Endothelial cell of umbilical vein (primary cell): ENCODE results near the gene GRAMD2B. TPM values are rescaled to one million over a fixed set of nuclear protein-coding genes. Genes with fewer than 3 reads are reported as not detected.

ENCODE experiments used
- BruUV-seq: library from RNA; stranded (reverse); fragments of 400-500 nt; replicated peaks from 2 replicates; lab custom pipeline; 2021; lab: Mats Ljungman, UMichigan
- CTCF ChIA-PET: fragments of 300-600, 350-600 bp; sonication (Branson Sonifier 250); formaldehyde crosslinking; loops from one replicate; lab custom pipeline; 2021; ENCODE audit warnings: antibody characterized with exemption, inconsistent platforms; lab: Charles Lee
- POLR2A ChIA-PET: fragments of 300-600, 350-600 bp; sonication (Branson Sonifier 250); formaldehyde crosslinking; loops from one replicate; lab custom pipeline; 2021; ENCODE audit warnings: antibody characterized with exemption, inconsistent platforms; lab: Charles Lee
- DNase-seq: peaks from one replicate; pipeline ENCODE4 v3.0.0-alpha.2; 2011; ENCODE audit warnings: low read depth, low spot score
- FAIRE-seq: peaks from 2 replicates; lab custom pipeline; 2011; peaks lifted over from hg19 to GRCh38; lab: Jason Lieb, UNC
- H2AFZ ChIP-seq: 2 replicates; pipeline ENCODE4 v1.6.0; 2012; ENCODE audit warnings: low read depth, low read length, control low read depth, inconsistent platforms
- H3K27ac ChIP-seq: 2 replicates; pipeline ENCODE4 v1.5.1; 2011; ENCODE audit warnings: low read depth, mild to moderate bottlenecking, control low read depth, low read length, moderate library complexity; ENCODE audit not compliant: insufficient read depth
- H3K27me3 ChIP-seq, 2 experiments: 2 replicates each; pipeline versions ENCODE4 v1.6.0 to v1.6.1; 2011; ENCODE audit warnings: low read length in 2 of 2, mixed read lengths in 1 of 2; ENCODE audit not compliant: control insufficient read depth in 2 of 2, insufficient read depth in 2 of 2
- H3K36me3 ChIP-seq, 2 experiments: 2 replicates in 1 of 2; 3 replicates in 1 of 2; pipeline ENCODE4 v1.5.1; 2011; ENCODE audit warnings: low read length in 2 of 2, mild to moderate bottlenecking in 1 of 2, moderate library complexity in 1 of 2; ENCODE audit not compliant: control insufficient read depth in 2 of 2, insufficient read depth in 2 of 2; ENCODE audit errors: extremely low read depth in 1 of 2
- H3K4me1 ChIP-seq: 3 replicates; pipeline ENCODE4 v1.5.1; 2011; ENCODE audit warnings: mild to moderate bottlenecking, low read length; ENCODE audit not compliant: control insufficient read depth, insufficient read depth; ENCODE audit errors: extremely low read depth
- H3K4me2 ChIP-seq: 2 replicates; pipeline ENCODE4 v1.6.1; 2011; ENCODE audit warnings: low read length, control low read depth, mixed read lengths; ENCODE audit not compliant: insufficient read depth
- H3K4me3 ChIP-seq, 3 experiments: fragments of 200-600 bp in 1 of 3; sonication (generic), shearing (Covaris generic) in 1 of 3; replicated peaks in 1 of 3; 2 replicates each; pipeline ENCODE4 v1.5.1; 2011 to 2016; ENCODE audit warnings: control low read depth in 3 of 3, low read length in 3 of 3, mild to moderate bottlenecking in 2 of 3, inconsistent platforms in 1 of 3, low read depth in 1 of 3, moderate library complexity in 1 of 3; ENCODE audit not compliant: insufficient read depth in 1 of 3
- H3K79me2 ChIP-seq: 2 replicates; pipeline ENCODE4 v1.6.0; 2012; ENCODE audit warnings: low read length, inconsistent platforms; ENCODE audit not compliant: control insufficient read depth, insufficient read depth
- H3K9ac ChIP-seq: replicated peaks from 2 replicates; pipeline ENCODE3; 2011; ENCODE audit warnings: low read length, control low read depth; ENCODE audit not compliant: insufficient read depth; ENCODE audit errors: extremely low read depth
- H3K9me1 ChIP-seq: replicated peaks from 3 replicates; pipeline ENCODE4 v1.6.0; 2011; ENCODE audit warnings: mild to moderate bottlenecking, low read length; ENCODE audit not compliant: control insufficient read depth, insufficient read depth; ENCODE audit errors: extremely low read depth
- H3K9me3 ChIP-seq: replicated peaks from 2 replicates; pipeline ENCODE4 v1.5.1; 2012; ENCODE audit warnings: low read length, inconsistent platforms; ENCODE audit not compliant: control insufficient read depth, insufficient read depth
- H4K20me1 ChIP-seq: replicated peaks from 2 replicates; pipeline ENCODE3; 2011; ENCODE audit warnings: mild to moderate bottlenecking, low read length; ENCODE audit not compliant: control insufficient read depth, insufficient read depth; ENCODE audit errors: extremely low read depth
- CTCF ChIP-seq, 2 donors: IDR thresholded peaks; 1 replicate in 1 of 2; 2 replicates in 1 of 2; pipeline ENCODE4 v1.5.1; 2011; ENCODE audit warnings: low read length in 2 of 2, mild to moderate bottlenecking in 2 of 2, moderate library complexity in 2 of 2, control low read depth in 1 of 2, inconsistent platforms in 1 of 2, low read depth in 1 of 2; ENCODE audit not compliant: insufficient read depth in 1 of 2; ENCODE audit errors: extremely low read depth in 1 of 2
- EZH2 ChIP-seq: IDR thresholded peaks from 2 replicates; pipeline ENCODE4 v1.6.1; 2012; ENCODE audit warnings: borderline replicate concordance, low read depth, mild to moderate bottlenecking, moderate library complexity, low read length, inconsistent platforms; ENCODE audit not compliant: severe bottlenecking
- FOS ChIP-seq: IDR thresholded peaks from 2 replicates; pipeline ENCODE4 v1.6.1; 2011; ENCODE audit warnings: mild to moderate bottlenecking, low read length, moderate library complexity, borderline replicate concordance; ENCODE audit not compliant: insufficient read depth
- GATA2 ChIP-seq: IDR thresholded peaks from 2 replicates; pipeline ENCODE4 v1.7.0; 2011; ENCODE audit warnings: low read depth, mild to moderate bottlenecking, moderate library complexity, mixed read lengths, low read length; ENCODE audit not compliant: insufficient read length, insufficient read depth
- JUN ChIP-seq: IDR thresholded peaks from 2 replicates; pipeline ENCODE4 v1.6.1; 2011; ENCODE audit warnings: borderline replicate concordance, low read depth; ENCODE audit not compliant: insufficient read length, insufficient read depth
- MYC ChIP-seq: IDR thresholded peaks from one replicate; pipeline ENCODE4 v1.6.1; 2011; ENCODE audit warnings: mild to moderate bottlenecking, low read depth, low read length
- POLR2A ChIP-seq: IDR thresholded peaks from 2 replicates; pipeline ENCODE4 v1.6.1; 2012; ENCODE audit warnings: low read depth, mild to moderate bottlenecking, control low read depth, low read length
- POLR2AphosphoS5 ChIP-seq: IDR thresholded peaks from 2 replicates; pipeline ENCODE4 v1.6.1; 2012; ENCODE audit warnings: low read depth, mild to moderate bottlenecking, control low read depth, low read length, moderate library complexity; ENCODE audit not compliant: insufficient read depth
- dilution Hi-C: fragments of 300-500 bp; cut with MboI; formaldehyde crosslinking; loops from one replicate; pipeline ENCODE4 v1.15.0; 2019; ENCODE audit warnings: low sequenced_read_pairs; ENCODE audit not compliant: extremely low pct_ligation_motif_present
- intact Hi-C: fragments of 100-400 bp; cut with micrococcal nuclease; formaldehyde crosslinking; loops from one replicate; pipeline ENCODE4 v1.10.0; 2022
- polyA plus RNA-seq, 4 experiments: library from polyadenylated mRNA; depleted of rRNA in 3 of 4; stranded (reverse) in 3 of 4; unstranded in 1 of 4; fragments of >200 nt; gene quantifications; 2 replicates each; pipeline versions ENCODE4 v1.2.1 to v1.2.3, GENCODE V29; 2011 to 2012; ENCODE audit warnings: missing spikeins in 1 of 4
- total RNA-seq: library from RNA; stranded (reverse); gene quantifications from 2 replicates; pipeline ENCODE4 v1.2.3, GENCODE V29; 2021
- TF ChIP-seq, protein P1 (sequence below): IDR thresholded peaks from 2 replicates; pipeline ENCODE4 v1.6.1; 2011; ENCODE audit not compliant: insufficient read depth, insufficient read length

GRAMD2B gene
- total and polyA plus RNA-seq, 2 donors (not counting 3 experiments of a cell fraction or from before 2014, with no cell fraction given), result 2.0 to 5.5 TPM

DNA sequence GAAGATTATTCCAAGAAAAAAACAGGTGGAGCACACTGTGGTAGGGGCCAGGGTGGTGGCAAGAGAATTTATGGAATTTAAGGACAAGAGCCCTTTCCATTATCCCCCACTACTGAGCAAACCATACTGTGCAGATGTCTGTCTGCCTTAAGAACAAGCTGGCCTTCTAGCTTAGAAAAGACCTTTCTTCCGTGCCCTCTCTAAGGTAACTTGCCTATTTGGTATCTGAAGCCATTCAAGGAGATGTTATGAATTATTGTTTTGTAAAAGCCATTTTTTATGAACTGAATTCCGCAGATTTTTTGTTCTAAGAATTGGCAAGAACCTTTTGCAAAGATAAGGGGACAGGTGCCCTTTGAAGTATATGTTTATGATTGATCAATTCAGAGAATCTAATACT is 20.9 kb downstream of the GRAMD2B start:
- ChIA-PET CTCF (no interaction called here), POLR2A (no interaction called here)
- DNase-seq (no peak), FAIRE-seq (no peak)
- Histone ChIP-seq H3K4me2 (no peak overlapping the region), H3K9me1 (no peaks in the 10 kb centered on the region), H3K9me3 (no peaks in the 10 kb centered on the region), H3K36me3 (no peaks in the 10 kb centered on the region), H3K4me3 (no peak overlapping the region), H4K20me1 (no peaks in the 10 kb centered on the region), H3K4me1 (no peaks in the 10 kb centered on the region), H3K27me3 (no peaks in the 10 kb centered on the region), H3K79me2 (no peaks in the 10 kb centered on the region), H3K27ac (no peak overlapping the region), H2AFZ (no peak overlapping the region), H3K9ac (no peak overlapping the region)
- dilution Hi-C loops (no loop called here), intact Hi-C loops (no loop called here)
- no TSS peak for BruUV-seq
- no peak for TF ChIP-seq JUN
- TF ChIP-seq GATA2, result no peak
- no peak for TF ChIP-seq MYC
- TF ChIP-seq CTCF (IDR thresholded peaks at IDR 0.05; ENCODE audit: extremely low read depth in 1 of 2, insufficient read depth in 1 of 2, low read depth in 1 of 2, low read length in 2 of 2), result no peak
- no peak for TF ChIP-seq FOS
- no peak for TF ChIP-seq EZH2
- TF ChIP-seq, protein P1, sequence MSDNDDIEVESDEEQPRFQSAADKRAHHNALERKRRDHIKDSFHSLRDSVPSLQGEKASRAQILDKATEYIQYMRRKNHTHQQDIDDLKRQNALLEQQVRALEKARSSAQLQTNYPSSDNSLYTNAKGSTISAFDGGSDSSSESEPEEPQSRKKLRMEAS, result no peak
- TF ChIP-seq POLR2A, result no peak
- TF ChIP-seq POLR2AphosphoS5, result no peak
